Fibroblast of the aortic adventitia (primary cell): ENCODE data around the gene KCTD1. TPM values are rescaled to one million over a fixed set of nuclear protein-coding genes. Genes with fewer than 3 reads are reported as not detected.

ENCODE experiments used
- DNase-seq: peaks from one replicate; pipeline ENCODE4 v3.0.0-alpha.2; 2010; ENCODE audit warnings: low read depth
- H3K4me3 ChIP-seq: 2 replicates; pipeline ENCODE4 v1.5.1; 2011; ENCODE audit warnings: low read depth, mild to moderate bottlenecking, control low read depth, low read length, moderate library complexity
- total RNA-seq: library from RNA; depleted of rRNA; stranded (reverse); fragments of >200 nt; gene quantifications from 2 replicates; pipeline ENCODE4 v1.2.3, GENCODE V29; 2012; ENCODE audit warnings: low replicate concordance
- TF ChIP-seq, protein P1 (sequence below): IDR thresholded peaks from 2 replicates; pipeline ENCODE4 v1.5.1; 2011; ENCODE audit warnings: mild to moderate bottlenecking, low read length, control low read depth, inconsistent platforms; ENCODE audit not compliant: insufficient read depth

The KCTD1 gene
- total RNA-seq, 1 donor = 9.9 TPM

GRCh38 chr18:26521617-26522016 is 26.7 kb downstream of the KCTD1 start:
- no peak for DNase-seq
- TF ChIP-seq, protein P1, sequence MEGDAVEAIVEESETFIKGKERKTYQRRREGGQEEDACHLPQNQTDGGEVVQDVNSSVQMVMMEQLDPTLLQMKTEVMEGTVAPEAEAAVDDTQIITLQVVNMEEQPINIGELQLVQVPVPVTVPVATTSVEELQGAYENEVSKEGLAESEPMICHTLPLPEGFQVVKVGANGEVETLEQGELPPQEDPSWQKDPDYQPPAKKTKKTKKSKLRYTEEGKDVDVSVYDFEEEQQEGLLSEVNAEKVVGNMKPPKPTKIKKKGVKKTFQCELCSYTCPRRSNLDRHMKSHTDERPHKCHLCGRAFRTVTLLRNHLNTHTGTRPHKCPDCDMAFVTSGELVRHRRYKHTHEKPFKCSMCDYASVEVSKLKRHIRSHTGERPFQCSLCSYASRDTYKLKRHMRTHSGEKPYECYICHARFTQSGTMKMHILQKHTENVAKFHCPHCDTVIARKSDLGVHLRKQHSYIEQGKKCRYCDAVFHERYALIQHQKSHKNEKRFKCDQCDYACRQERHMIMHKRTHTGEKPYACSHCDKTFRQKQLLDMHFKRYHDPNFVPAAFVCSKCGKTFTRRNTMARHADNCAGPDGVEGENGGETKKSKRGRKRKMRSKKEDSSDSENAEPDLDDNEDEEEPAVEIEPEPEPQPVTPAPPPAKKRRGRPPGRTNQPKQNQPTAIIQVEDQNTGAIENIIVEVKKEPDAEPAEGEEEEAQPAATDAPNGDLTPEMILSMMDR = no peak
- no peak overlapping the region for H3K4me3 ChIP-seq

DNA sequence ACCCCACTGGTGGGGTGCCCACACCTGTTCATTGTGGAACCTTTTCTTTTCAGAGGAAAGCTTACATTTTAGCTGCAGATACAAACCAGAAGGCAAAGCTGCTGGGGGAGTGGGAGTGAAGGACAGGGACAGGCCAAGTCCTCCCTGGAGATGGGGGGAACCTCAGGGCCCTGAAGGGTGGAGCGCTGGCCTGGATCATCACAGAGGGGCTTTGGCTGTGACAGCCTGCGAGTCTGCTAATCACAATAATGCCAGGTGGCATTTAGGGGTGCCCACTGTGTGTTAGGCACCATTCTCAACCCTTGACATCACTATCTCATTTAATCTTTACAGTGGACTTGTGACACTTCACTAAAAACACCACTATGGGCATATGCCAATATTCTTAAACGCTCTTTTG is 27.4 kb downstream of the KCTD1 start:
- DNase-seq = no peak
- TF ChIP-seq, protein P1 = no peak
- no peak overlapping the region for H3K4me3 ChIP-seq

DNA sequence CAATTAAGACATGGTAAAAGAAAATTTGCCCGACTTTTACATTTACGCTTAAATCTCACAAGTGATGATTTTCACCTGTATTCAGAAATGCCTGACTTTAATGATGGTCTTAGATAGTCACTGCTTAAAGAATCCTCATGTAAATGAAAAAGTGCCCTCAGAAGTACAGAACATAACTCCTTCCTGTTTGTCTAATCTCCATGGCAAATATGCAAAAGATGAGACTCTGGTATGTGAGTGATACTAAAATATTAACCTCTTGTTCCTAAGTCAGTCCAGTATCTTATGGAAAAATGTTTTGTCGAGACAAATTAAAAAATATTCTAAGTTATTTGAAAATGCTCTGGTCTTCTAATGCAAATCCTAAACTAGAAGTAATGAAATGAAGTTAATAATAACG is 29.2 kb downstream of the KCTD1 start:
- no peak for DNase-seq
- TF ChIP-seq, protein P1 = no peak

GRCh38 chr18:26516964-26517363 is 31.4 kb downstream of the KCTD1 start:
- no peak for DNase-seq
- TF ChIP-seq, protein P1 = no peak
- H3K4me3 ChIP-seq = no peak overlapping the region

More for the DNA sequence above, 29.2 kb downstream of the KCTD1 start:
- H3K4me3 ChIP-seq = no peak overlapping the region

DNA sequence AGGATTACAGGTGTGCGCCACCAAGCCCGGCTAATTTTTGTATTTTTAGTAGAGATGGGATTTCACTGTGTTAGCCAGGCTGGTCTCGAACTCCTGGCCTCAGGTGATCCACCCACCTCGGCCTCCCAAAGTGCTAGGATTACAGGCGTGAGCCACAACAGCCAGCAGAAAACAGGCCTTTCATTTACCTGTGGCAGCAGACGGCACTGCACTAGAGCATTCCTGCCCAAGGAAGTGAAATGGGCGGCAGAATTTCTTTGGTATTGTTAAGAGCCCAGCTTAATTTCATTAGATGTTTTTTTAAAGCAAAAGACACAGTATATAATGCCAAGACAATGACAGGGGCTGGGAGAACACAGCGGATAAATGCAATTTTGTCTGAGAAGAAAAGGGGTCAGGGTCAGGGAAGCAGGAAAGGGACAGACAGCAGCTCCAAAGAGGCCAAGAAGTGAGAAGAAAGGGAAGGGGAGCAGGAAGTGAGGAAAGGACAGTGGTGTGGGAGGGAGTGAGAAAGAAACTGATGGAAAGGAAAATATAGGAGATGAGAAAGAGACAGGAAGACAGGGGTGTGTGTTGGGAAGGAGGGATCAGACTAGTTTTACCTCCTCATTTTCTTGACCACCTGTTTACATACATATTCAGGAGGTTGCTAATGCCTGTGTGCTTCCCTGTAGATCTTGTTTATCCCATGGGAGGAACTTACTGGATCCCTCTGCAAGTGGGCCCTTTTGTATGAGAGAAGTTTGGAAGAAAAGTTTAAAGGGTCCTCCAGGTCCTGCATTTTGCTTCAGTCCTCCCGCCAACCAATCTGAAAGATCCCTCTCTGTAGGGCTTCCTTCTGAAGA is 32.5 kb downstream of the KCTD1 start:
- no peak overlapping the region for H3K4me3 ChIP-seq
- TF ChIP-seq, protein P1 = no peak
- no peak for DNase-seq

DNA sequence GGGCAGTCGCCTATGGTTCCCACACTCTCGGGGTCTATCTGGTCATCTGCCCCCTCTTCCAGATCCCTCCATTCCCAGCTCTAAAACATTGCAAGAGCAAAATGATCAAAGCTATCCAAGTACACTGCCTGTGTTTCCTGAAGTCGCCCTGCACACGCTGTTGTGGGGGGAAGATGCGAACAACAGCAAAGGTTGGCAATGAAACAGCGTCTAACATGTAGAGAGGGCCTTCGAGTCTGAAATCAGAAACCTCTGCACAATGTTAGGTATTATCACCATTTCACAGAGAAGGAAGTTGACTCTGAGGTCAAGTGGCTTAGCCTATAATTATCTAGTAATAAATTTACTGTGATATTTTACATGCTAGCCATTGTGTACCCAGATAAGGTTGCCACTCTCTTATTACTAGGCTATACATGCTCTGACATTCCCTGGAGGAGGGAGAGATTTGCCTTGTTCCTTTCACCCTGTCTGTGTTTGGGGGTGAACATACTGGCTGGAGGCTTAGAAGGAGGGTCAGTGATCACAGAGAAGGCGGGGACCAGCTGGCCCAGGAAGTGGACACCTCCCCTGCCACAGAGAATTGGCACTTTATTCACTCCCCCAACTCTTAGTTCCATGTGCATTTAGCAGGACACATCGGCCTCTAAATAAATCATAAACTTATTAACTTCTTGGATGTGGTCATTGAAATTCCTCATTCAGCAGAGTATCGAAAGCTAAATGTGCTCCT is 36.8 kb downstream of the KCTD1 start:
- no peak for DNase-seq
- TF ChIP-seq, protein P1 = no peak
- no peak overlapping the region for H3K4me3 ChIP-seq
